DND-41 (cell line): Measurements from ENCODE around the gene CPSF6.

Experiments used
- CTCF ChIP-seq: IDR thresholded peaks from 2 replicates; pipeline ENCODE4 v1.5.1; 2012; ENCODE audit warnings: borderline replicate concordance, low read length, moderate library complexity, mild to moderate bottlenecking; ENCODE audit not compliant: poor library complexity, severe bottlenecking; ENCODE audit errors: extremely low read depth
- EZH2 ChIP-seq: IDR thresholded peaks from 3 replicates; pipeline ENCODE4 v1.6.1; 2012; ENCODE audit warnings: borderline replicate concordance, low read depth, mild to moderate bottlenecking, moderate library complexity, low read length, inconsistent platforms; ENCODE audit not compliant: severe bottlenecking

- no peak for TF ChIP-seq CTCF
- no peak for TF ChIP-seq EZH2
Measured at GRCh38 chr12:69239922-69240630, 707 bp downstream of the CPSF6 start.
